ENCODE measurements around the gene PDXDC1.
A peak's percentile ranks its signal among the peaks of the same experiment; 100 is the strongest.
"Not testable (repeated sequence)": the region's sequence is repeated elsewhere in the genome, so short reads cannot be mapped to it uniquely, and the experiment has no call there.

The PDXDC1 gene

DNA sequence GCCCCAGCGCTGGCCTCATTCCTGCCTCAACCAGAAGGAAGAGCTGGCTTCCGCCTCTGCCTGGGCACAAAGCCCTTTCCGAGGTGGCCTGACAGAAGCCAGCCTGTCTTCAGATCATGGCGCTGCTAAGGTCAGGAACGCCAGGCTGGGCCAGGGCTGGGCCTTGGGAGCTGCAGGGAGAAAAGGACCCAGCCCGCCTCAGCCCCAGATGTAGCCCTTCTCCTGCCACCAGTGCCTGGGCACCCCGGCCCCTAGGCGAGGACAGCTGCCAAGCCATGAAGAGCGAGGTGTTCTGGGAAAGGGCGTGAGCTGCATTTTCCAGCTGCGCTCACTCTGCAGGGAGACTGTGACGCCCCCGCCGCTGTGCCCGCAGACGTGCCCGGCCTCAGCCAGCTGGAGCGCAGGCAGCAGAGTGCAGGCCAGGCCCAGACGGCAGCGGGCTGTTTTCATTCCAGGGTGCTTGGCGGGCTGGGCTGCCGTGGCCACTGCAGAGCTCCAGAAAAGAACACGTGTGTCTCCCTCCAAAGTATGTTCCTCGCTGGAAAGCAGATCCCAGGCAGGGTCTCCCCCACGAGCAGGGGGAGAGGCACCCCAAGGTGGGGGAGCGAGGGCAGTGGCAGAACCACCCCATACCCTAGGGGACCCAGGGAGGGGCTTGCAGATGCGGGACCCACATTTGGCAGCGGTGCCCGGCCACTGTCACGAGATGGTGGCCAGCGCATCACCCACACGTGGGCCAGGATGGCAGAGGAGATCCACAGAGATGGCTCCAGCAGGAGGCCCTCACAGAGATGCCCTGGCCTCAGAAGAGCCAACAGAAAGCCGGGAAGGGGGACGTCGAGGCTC, 170.8 kb downstream of the PDXDC1 start:
- not testable (repeated sequence) for H3K9ac ChIP-seq (ENCODE audit: low read depth in 1 of 2, low read length in 2 of 2); H3K27me3 ChIP-seq (ENCODE audit: control insufficient read depth in 1 of 2, insufficient read depth in 2 of 2, low read length in 2 of 2); H3K27ac ChIP-seq (ENCODE audit: low read depth, low read length); H3K4me3 ChIP-seq (ENCODE audit: low read depth in 1 of 2, low read length in 2 of 2); H3K36me3 ChIP-seq (ENCODE audit: control insufficient read depth in 1 of 2, insufficient read depth in 2 of 2, low read length in 2 of 2); H3K9me3 ChIP-seq (ENCODE audit: control insufficient read depth in 1 of 2, low read length in 2 of 2); H3K4me1 ChIP-seq (ENCODE audit: control insufficient read depth in 1 of 2, insufficient read depth in 2 of 2, low read length in 2 of 2)

DNA sequence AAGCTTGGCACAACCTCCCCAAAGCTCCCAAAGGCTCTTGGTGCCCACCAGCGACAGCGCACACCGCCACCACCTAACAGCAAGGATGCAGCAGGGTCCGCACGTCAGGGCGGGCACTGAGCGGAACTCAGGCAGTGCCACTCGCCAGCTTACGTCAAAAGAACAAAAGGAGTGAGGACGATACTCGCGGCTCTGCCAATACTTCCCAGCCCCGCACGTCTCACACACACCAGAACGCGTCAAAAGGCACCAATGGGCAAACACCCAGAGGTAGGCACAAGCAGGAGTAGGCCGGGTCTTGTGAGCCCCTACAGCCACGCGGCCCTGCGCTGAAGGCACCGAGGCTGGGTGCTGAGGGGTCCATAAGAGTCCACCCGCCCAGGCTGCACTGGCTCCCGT, 171.4 kb downstream of the PDXDC1 start:
- not testable (repeated sequence) for H3K9me3 ChIP-seq (ENCODE audit: control insufficient read depth in 1 of 2, low read length in 2 of 2); H3K4me3 ChIP-seq (ENCODE audit: low read depth in 1 of 2, low read length in 2 of 2); H3K4me1 ChIP-seq (ENCODE audit: control insufficient read depth in 1 of 2, insufficient read depth in 2 of 2, low read length in 2 of 2); H3K36me3 ChIP-seq (ENCODE audit: control insufficient read depth in 1 of 2, insufficient read depth in 2 of 2, low read length in 2 of 2); H3K9ac ChIP-seq (ENCODE audit: low read depth in 1 of 2, low read length in 2 of 2); H3K27me3 ChIP-seq (ENCODE audit: control insufficient read depth in 1 of 2, insufficient read depth in 2 of 2, low read length in 2 of 2); H3K27ac ChIP-seq (ENCODE audit: low read depth, low read length)

DNA sequence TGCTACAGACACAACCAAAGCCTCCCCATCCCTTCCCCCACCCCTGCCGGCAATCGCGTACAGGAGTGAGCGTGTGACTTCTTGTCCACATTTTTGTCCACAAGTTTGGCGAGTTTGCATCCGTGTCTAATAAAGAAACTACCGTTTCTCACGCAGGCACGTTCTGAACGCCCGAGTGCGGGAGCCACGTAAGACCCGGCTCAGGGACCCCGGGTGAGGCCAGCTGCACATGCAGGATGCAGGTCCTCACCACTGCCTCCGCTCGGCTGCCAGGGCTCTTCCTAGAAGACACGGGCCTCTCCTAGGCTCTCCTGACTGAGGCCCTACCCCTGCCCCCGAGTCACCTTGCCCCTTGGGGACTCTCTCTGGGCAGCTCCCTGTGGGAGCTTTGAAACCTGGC, 174.0 kb downstream of the PDXDC1 start:
- H3K4me1 ChIP-seq (ENCODE audit: control insufficient read depth in 1 of 2, insufficient read depth in 2 of 2, low read length in 2 of 2); H3K27me3 ChIP-seq (ENCODE audit: control insufficient read depth in 1 of 2, insufficient read depth in 2 of 2, low read length in 2 of 2); H3K27ac ChIP-seq (ENCODE audit: low read depth, low read length); H3K36me3 ChIP-seq (ENCODE audit: control insufficient read depth in 1 of 2, insufficient read depth in 2 of 2, low read length in 2 of 2); H3K9me3 ChIP-seq (ENCODE audit: control insufficient read depth in 1 of 2, low read length in 2 of 2); H3K9ac ChIP-seq (ENCODE audit: low read depth in 1 of 2, low read length in 2 of 2); H3K4me3 ChIP-seq (ENCODE audit: low read depth in 1 of 2, low read length in 2 of 2): not testable (repeated sequence)

DNA sequence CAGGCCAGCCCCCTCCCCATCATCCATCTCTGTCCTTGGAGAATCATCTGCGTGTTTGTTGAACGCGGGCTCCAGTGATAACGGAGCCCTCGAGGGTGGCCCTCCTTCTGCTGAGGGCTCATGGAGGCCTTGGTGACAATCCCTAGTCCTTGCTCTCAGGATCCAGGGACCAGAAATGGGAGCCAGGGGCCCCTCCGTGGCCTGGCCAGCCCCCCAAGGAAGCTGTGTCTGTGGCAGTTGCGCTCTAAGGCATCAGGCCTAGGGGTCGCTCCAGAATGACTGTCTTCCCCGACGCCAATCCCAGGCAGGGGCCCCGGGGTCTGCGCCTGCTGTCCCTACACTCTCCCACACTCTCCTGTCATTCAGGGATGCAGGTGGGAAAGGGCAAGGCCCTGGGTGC, 174.4 kb downstream of the PDXDC1 start:
- H3K4me1 ChIP-seq (ENCODE audit: control insufficient read depth in 1 of 2, insufficient read depth in 2 of 2, low read length in 2 of 2); H3K27me3 ChIP-seq (ENCODE audit: control insufficient read depth in 1 of 2, insufficient read depth in 2 of 2, low read length in 2 of 2): not testable (repeated sequence)

DNA sequence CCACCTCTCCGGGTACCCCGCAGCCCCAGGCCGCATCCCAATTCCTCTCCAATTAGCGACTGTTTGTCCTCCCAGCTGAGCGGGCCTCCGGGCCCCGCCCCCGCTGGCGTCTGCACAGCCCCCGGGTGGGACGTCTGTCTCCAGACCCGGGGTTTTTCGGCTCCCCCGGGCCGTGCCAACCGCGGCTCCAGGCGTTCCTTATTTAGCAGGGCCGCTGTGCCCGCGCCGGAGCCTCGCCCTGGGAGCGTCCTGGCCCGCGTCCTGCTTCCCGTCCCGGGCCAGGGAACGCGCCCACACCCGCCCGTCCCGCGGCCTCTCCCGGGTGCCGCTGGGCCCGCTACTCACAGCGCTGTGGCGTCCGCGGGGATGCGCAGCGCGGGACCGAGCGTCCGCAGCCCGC, 179.2 kb downstream of the PDXDC1 start:
- H3K9ac ChIP-seq (ENCODE audit: low read depth in 1 of 2, low read length in 2 of 2); H3K4me1 ChIP-seq (ENCODE audit: control insufficient read depth in 1 of 2, insufficient read depth in 2 of 2, low read length in 2 of 2); H3K27me3 ChIP-seq (ENCODE audit: control insufficient read depth in 1 of 2, insufficient read depth in 2 of 2, low read length in 2 of 2); H3K27ac ChIP-seq (ENCODE audit: low read depth, low read length); H3K36me3 ChIP-seq (ENCODE audit: control insufficient read depth in 1 of 2, insufficient read depth in 2 of 2, low read length in 2 of 2); H3K9me3 ChIP-seq (ENCODE audit: control insufficient read depth in 1 of 2, low read length in 2 of 2): not testable (repeated sequence)
- peak overlapping the region in 1 of 2 donors; percentile 36 for H3K4me3 ChIP-seq (ENCODE audit: low read depth in 1 of 2, low read length in 2 of 2)

More for the DNA sequence above, 174.4 kb downstream of the PDXDC1 start:
- not testable (repeated sequence) for H3K4me3 ChIP-seq (ENCODE audit: low read depth in 1 of 2, low read length in 2 of 2); H3K27ac ChIP-seq (ENCODE audit: low read depth, low read length); H3K9ac ChIP-seq (ENCODE audit: low read depth in 1 of 2, low read length in 2 of 2); H3K36me3 ChIP-seq (ENCODE audit: control insufficient read depth in 1 of 2, insufficient read depth in 2 of 2, low read length in 2 of 2); H3K9me3 ChIP-seq (ENCODE audit: control insufficient read depth in 1 of 2, low read length in 2 of 2)

DNA sequence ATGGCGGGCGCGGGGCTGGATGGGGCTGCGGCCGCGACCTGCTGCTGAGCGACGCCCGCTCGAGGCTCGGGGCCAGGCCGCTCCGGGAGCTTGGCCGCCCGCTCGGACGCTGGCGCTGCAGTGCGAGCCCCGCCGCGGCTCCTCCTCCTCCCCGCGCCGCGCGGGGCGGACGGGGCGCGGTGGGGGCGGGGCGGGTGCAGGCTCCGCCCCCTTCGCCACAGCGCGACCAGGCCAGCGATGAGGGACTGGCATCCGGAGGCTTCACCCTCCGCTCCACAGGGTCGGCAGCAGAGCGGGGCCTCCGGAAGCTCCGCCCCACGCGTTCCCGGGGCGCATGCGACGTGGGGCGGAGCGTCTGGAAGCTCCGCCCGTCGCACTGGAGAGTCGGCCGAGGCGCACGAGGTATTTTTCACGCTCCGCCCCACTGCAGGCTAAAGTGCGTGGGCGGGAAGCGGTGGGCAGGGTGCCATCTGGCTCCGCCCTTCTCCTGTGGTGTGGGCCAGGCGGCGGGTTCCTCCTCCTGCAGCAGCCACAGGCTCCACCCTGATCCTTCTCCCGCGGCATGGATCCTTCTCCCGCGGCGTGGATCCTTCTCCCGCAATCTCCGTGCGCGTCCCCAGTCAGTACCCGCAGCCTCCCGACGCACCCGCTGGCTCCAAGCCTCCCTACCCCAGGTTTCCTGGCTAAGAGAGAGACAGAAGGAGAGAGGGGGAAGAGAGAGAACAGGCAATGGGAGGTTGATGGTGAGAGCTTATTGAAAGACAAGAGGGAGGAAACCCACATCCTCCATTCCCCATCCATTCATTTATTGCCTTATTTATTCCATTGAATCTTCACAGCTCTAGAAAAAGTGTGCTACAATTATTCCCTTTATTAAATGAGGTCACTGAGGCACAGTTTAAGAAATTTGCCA, 180.1 kb downstream of the PDXDC1 start:
- not testable (repeated sequence) for H3K9ac ChIP-seq (ENCODE audit: low read depth in 1 of 2, low read length in 2 of 2); H3K9me3 ChIP-seq (ENCODE audit: control insufficient read depth in 1 of 2, low read length in 2 of 2); H3K36me3 ChIP-seq (ENCODE audit: control insufficient read depth in 1 of 2, insufficient read depth in 2 of 2, low read length in 2 of 2); H3K4me1 ChIP-seq (ENCODE audit: control insufficient read depth in 1 of 2, insufficient read depth in 2 of 2, low read length in 2 of 2); H3K27ac ChIP-seq (ENCODE audit: low read depth, low read length); H3K27me3 ChIP-seq (ENCODE audit: control insufficient read depth in 1 of 2, insufficient read depth in 2 of 2, low read length in 2 of 2)
- peak overlapping the region in 1 of 2 donors; percentile 21 for H3K4me3 ChIP-seq (ENCODE audit: low read depth in 1 of 2, low read length in 2 of 2)

DNA sequence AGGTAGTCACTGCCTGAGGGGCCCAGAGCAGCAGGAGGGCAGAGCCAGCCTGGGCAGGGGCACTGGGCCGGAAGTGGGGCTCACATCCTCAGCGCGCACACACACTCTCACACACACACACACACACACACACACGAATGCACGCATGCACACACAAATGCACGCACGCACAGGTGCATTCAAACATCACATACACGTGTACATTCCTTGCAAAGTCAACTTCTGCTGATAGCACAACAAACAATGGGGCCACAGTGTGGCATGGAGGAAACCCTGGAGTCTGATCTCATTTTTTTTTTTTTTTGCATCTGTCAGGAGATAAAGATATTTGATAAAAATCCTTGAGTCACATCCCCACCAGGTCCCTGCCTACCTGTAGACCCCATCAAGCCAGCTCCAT, 182.8 kb downstream of the PDXDC1 start:
- not testable (repeated sequence) for H3K4me1 ChIP-seq (ENCODE audit: control insufficient read depth in 1 of 2, insufficient read depth in 2 of 2, low read length in 2 of 2); H3K4me3 ChIP-seq (ENCODE audit: low read depth in 1 of 2, low read length in 2 of 2); H3K27ac ChIP-seq (ENCODE audit: low read depth, low read length); H3K27me3 ChIP-seq (ENCODE audit: control insufficient read depth in 1 of 2, insufficient read depth in 2 of 2, low read length in 2 of 2); H3K36me3 ChIP-seq (ENCODE audit: control insufficient read depth in 1 of 2, insufficient read depth in 2 of 2, low read length in 2 of 2); H3K9me3 ChIP-seq (ENCODE audit: control insufficient read depth in 1 of 2, low read length in 2 of 2); H3K9ac ChIP-seq (ENCODE audit: low read depth in 1 of 2, low read length in 2 of 2)

DNA sequence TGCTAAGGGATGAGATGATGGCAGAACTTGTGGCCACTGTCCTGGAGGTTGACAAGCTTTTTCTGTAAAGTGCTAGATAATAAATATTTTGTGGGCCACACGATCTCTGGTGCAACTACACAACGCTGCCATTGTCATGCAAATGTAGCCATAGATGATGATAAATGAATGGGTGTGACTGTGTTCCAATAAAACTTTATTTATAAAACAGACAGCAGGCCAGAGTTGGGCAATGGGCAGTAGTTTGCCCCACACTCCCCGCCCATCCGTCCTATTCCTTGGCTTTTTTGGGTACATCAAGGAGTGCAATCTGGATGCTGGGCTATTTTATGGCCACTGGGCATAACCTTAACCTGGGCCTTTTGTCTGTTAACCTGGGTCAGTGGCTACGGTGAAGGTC, 184.8 kb downstream of the PDXDC1 start:
- H3K27me3 ChIP-seq (ENCODE audit: control insufficient read depth in 1 of 2, insufficient read depth in 2 of 2, low read length in 2 of 2); H3K9ac ChIP-seq (ENCODE audit: low read depth in 1 of 2, low read length in 2 of 2); H3K36me3 ChIP-seq (ENCODE audit: control insufficient read depth in 1 of 2, insufficient read depth in 2 of 2, low read length in 2 of 2); H3K4me1 ChIP-seq (ENCODE audit: control insufficient read depth in 1 of 2, insufficient read depth in 2 of 2, low read length in 2 of 2); H3K27ac ChIP-seq (ENCODE audit: low read depth, low read length); H3K4me3 ChIP-seq (ENCODE audit: low read depth in 1 of 2, low read length in 2 of 2); H3K9me3 ChIP-seq (ENCODE audit: control insufficient read depth in 1 of 2, low read length in 2 of 2): not testable (repeated sequence)

DNA sequence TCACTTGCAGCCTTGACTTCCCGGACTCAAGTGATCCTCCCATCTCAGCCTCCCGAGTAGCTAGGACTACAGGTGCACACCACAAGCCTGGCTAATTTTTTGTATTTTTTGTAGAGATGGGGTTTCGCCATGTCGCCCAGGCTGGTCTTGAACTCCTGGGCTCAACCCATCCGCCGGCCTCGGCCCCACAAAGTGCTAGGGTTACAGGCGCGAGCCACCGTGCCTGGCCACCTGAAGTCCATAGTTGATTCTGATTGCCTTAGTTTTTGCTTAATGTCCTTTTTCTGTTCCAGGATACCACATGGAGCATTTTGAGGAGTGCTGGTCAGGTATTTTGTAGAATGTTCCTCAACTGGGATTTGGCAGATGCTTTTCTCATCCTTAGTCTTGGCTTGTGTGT, 185.7 kb downstream of the PDXDC1 start:
- H3K4me1 ChIP-seq (ENCODE audit: control insufficient read depth in 1 of 2, insufficient read depth in 2 of 2, low read length in 2 of 2); H3K9me3 ChIP-seq (ENCODE audit: control insufficient read depth in 1 of 2, low read length in 2 of 2); H3K27me3 ChIP-seq (ENCODE audit: control insufficient read depth in 1 of 2, insufficient read depth in 2 of 2, low read length in 2 of 2); H3K9ac ChIP-seq (ENCODE audit: low read depth in 1 of 2, low read length in 2 of 2); H3K27ac ChIP-seq (ENCODE audit: low read depth, low read length); H3K4me3 ChIP-seq (ENCODE audit: low read depth in 1 of 2, low read length in 2 of 2); H3K36me3 ChIP-seq (ENCODE audit: control insufficient read depth in 1 of 2, insufficient read depth in 2 of 2, low read length in 2 of 2): not testable (repeated sequence)

DNA sequence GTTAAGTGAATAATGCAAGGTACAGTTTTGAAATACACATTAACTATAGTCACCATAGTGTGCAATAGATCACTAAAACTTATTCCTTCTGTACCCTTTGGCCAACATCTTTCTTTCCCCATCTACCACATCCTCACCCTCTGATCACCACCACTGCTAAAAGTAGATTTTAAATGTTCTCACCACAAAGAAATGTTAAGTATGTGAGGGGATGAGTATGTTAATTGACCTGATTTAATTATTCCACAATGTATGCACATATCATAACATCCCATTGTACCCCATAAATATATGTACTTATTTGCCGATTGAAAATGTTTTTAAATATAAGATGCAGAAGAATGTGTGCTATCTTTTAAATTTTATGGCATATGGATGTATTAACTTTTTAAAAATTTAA, 188.2 kb downstream of the PDXDC1 start:
- not testable (repeated sequence) for H3K9me3 ChIP-seq (ENCODE audit: control insufficient read depth in 1 of 2, low read length in 2 of 2); H3K27me3 ChIP-seq (ENCODE audit: control insufficient read depth in 1 of 2, insufficient read depth in 2 of 2, low read length in 2 of 2); H3K27ac ChIP-seq (ENCODE audit: low read depth, low read length); H3K4me1 ChIP-seq (ENCODE audit: control insufficient read depth in 1 of 2, insufficient read depth in 2 of 2, low read length in 2 of 2); H3K9ac ChIP-seq (ENCODE audit: low read depth in 1 of 2, low read length in 2 of 2); H3K36me3 ChIP-seq (ENCODE audit: control insufficient read depth in 1 of 2, insufficient read depth in 2 of 2, low read length in 2 of 2); H3K4me3 ChIP-seq (ENCODE audit: low read depth in 1 of 2, low read length in 2 of 2)
